HepG2 (cell line): ENCODE results near the gene PRIMPOL. TPM values are rescaled to one million over a fixed set of nuclear protein-coding genes. Genes with fewer than 3 reads are reported as not detected.
A peak's percentile ranks its signal among the peaks of the same experiment; 100 is the strongest.

ENCODE experiments used
- CHCHD3 ChIP-seq: sonication (generic); formaldehyde crosslinking; IDR thresholded peaks from 2 replicates; pipeline ENCODE4 v1.8.0; 2022; ENCODE audit warnings: mild to moderate bottlenecking, missing genetic modification reagents, moderate library complexity
- ELF4 ChIP-seq: sonication (generic); formaldehyde crosslinking; IDR thresholded peaks from 2 replicates; pipeline ENCODE4 v1.5.0; 2020; ENCODE audit warnings: missing genetic modification reagents, mild to moderate bottlenecking, moderate library complexity, borderline replicate concordance
- HMGXB4 ChIP-seq, 2 experiments: sonication (generic) in 1 of 2; formaldehyde crosslinking in 1 of 2; IDR thresholded peaks; 2 replicates each; pipeline versions ENCODE4 v1.4.0 to v1.6.1; 2018 to 2020; ENCODE audit warnings: missing genetic modification reagents in 2 of 2, borderline replicate concordance in 1 of 2, low read depth in 1 of 2, mild to moderate bottlenecking in 1 of 2, missing biosample characterization in 1 of 2
- KAT8 ChIP-seq: IDR thresholded peaks from 2 replicates; pipeline ENCODE4 v1.6.1; 2016; ENCODE audit warnings: missing genetic modification reagents, missing compliant biosample characterization
- MTF1 ChIP-seq: sonication (generic); formaldehyde crosslinking; IDR thresholded peaks from 2 replicates; pipeline ENCODE4 v1.5.0; 2020; ENCODE audit warnings: missing genetic modification reagents
- PHF20 ChIP-seq: sonication (generic); formaldehyde crosslinking; IDR thresholded peaks from 2 replicates; pipeline ENCODE4 v1.5.0; 2020; ENCODE audit warnings: mild to moderate bottlenecking, missing genetic modification reagents
- POGZ ChIP-seq: sonication (generic); formaldehyde crosslinking; IDR thresholded peaks from 2 replicates; pipeline ENCODE4 v1.4.0; 2020; ENCODE audit warnings: mild to moderate bottlenecking, missing genetic modification reagents
- SALL2 ChIP-seq: sonication (generic); formaldehyde crosslinking; IDR thresholded peaks from 2 replicates; pipeline ENCODE4 v1.8.1; 2023; ENCODE audit warnings: mild to moderate bottlenecking, missing genetic modification reagents, inconsistent platforms
- SMAD3 ChIP-seq: sonication (generic); formaldehyde crosslinking; IDR thresholded peaks from 2 replicates; pipeline ENCODE4 v1.4.0; 2020; ENCODE audit warnings: missing genetic modification reagents
- TBX2 ChIP-seq: sonication (generic); formaldehyde crosslinking; IDR thresholded peaks from 2 replicates; pipeline ENCODE4 v1.5.0; 2020; ENCODE audit warnings: missing genetic modification reagents, mild to moderate bottlenecking, borderline replicate concordance
- TSC22D2 ChIP-seq: sonication (generic); formaldehyde crosslinking; IDR thresholded peaks from 2 replicates; pipeline ENCODE4 v1.5.1; 2020; ENCODE audit warnings: missing genetic modification reagents, mild to moderate bottlenecking, borderline replicate concordance
- ZBTB14 ChIP-seq: sonication (generic); formaldehyde crosslinking; IDR thresholded peaks from 2 replicates; pipeline ENCODE4 v1.4.0; 2020; ENCODE audit warnings: missing genetic modification reagents
- ZBTB25 ChIP-seq: IDR thresholded peaks from 2 replicates; pipeline ENCODE4 v1.6.1; 2018; ENCODE audit warnings: missing genetic modification reagents
- ZBTB7B ChIP-seq: sonication (generic); formaldehyde crosslinking; IDR thresholded peaks from 2 replicates; pipeline ENCODE4 v1.4.0; 2020; ENCODE audit warnings: missing genetic modification reagents
- ZFX ChIP-seq: sonication (generic); formaldehyde crosslinking; IDR thresholded peaks from 2 replicates; pipeline ENCODE4 v1.4.0; 2020; ENCODE audit warnings: mild to moderate bottlenecking, low read depth, missing genetic modification reagents, moderate library complexity
- ZNF180 ChIP-seq: sonication (generic); formaldehyde crosslinking; IDR thresholded peaks from 2 replicates; pipeline ENCODE4 v1.4.0; 2020; ENCODE audit warnings: low read depth, missing genetic modification reagents, borderline replicate concordance
- ZNF274 ChIP-seq: sonication (generic); formaldehyde crosslinking; IDR thresholded peaks from 2 replicates; pipeline ENCODE4 v1.5.1; 2020; ENCODE audit warnings: mild to moderate bottlenecking, missing genetic modification reagents
- ZNF687 ChIP-seq: sonication (generic); formaldehyde crosslinking; IDR thresholded peaks from 2 replicates; pipeline ENCODE4 v1.5.1; 2020; ENCODE audit warnings: mild to moderate bottlenecking, missing genetic modification reagents, moderate library complexity
- polyA plus RNA-seq, 8 experiments: library from polyadenylated mRNA; depleted of rRNA in 3 of 8; stranded (reverse) in 7 of 8; unstranded in 1 of 8; fragments of >200 nt; fragmentation: Illumina TruSeq in 4 of 8; extraction: Trizol in 4 of 8; gene quantifications; 2 replicates each; pipeline versions ENCODE4 v1.2.1 to v1.2.3, GENCODE V29; 2011 to 2016; ENCODE audit warnings: low read depth in 4 of 8, missing spikeins in 1 of 8, mixed read lengths in 1 of 8; ENCODE audit not compliant: insufficient read depth in 1 of 8
- total RNA-seq, 5 experiments: library from RNA; depleted of rRNA; stranded (reverse); fragments of >200 nt; fragmentation: Illumina TruSeq; extraction: Trizol; gene quantifications; 2 replicates each; pipeline ENCODE4 v1.2.3, GENCODE V29; 2016; ENCODE audit warnings: low read depth in 1 of 5

Gene PRIMPOL
- total and polyA plus RNA-seq, 2 of the 13 experiments (the other 11 are each of a cell fraction or from before 2014, with no cell fraction given), result 7.3 to 11.0 TPM

GRCh38 chr4:184649971-184650855 lies 675 bp downstream of the PRIMPOL start (continued):
- TF ChIP-seq ZBTB14 (no peak), ZBTB7B (CRISPR knock-in tag) (no peak), ELF4 (CRISPR knock-in tag) (0 out of 2 replicates have a peak, but pooled peaks have one; percentile 28), SMAD3 (CRISPR knock-in tag) (0 out of 2 replicates have a peak, but pooled peaks have one; percentile 16), HMGXB4 (CRISPR knock-in tag; IDR thresholded peaks at IDR 0.05; ENCODE audit: borderline replicate concordance in 1 of 2, low read depth in 1 of 2) (0 out of 4 replicates have a peak, but pooled peaks of 1 of the 2 experiments have one; percentile 7), PHF20 (CRISPR knock-in tag) (peak; percentile 33; the same call in 1 of the 2 replicates), ZNF180 (CRISPR knock-in tag) (no peak), ZNF687 (CRISPR knock-in tag) (peak; percentile 26; the same call in 1 of the 2 replicates), ZNF274 (CRISPR knock-in tag) (0 out of 2 replicates have a peak, but pooled peaks have one; percentile 11), TSC22D2 (no peak; the same call in 1 of the 2 replicates), TBX2 (no peak), ZBTB25 (CRISPR knock-in tag) (no peak; the same call in 1 of the 2 replicates), MTF1 (CRISPR knock-in tag) (0 out of 2 replicates have a peak, but pooled peaks have one; percentile 23), ZFX (peak; percentile 25; the same call in 1 of the 2 replicates), SALL2 (no peak), CHCHD3 (CRISPR knock-in tag) (no peak), POGZ (no peak), KAT8 (CRISPR knock-in tag) (0 out of 2 replicates have a peak, but pooled peaks have one; percentile 23)
